ENCODE data around the gene MAP7D1. TPM values are rescaled to one million over a fixed set of nuclear protein-coding genes. Genes with fewer than 3 reads are reported as not detected.

Gene MAP7D1
- polyA plus RNA-seq, 1 of the 3 experiments (the other 2 are of a cell fraction) = 69.9 TPM

DNA sequence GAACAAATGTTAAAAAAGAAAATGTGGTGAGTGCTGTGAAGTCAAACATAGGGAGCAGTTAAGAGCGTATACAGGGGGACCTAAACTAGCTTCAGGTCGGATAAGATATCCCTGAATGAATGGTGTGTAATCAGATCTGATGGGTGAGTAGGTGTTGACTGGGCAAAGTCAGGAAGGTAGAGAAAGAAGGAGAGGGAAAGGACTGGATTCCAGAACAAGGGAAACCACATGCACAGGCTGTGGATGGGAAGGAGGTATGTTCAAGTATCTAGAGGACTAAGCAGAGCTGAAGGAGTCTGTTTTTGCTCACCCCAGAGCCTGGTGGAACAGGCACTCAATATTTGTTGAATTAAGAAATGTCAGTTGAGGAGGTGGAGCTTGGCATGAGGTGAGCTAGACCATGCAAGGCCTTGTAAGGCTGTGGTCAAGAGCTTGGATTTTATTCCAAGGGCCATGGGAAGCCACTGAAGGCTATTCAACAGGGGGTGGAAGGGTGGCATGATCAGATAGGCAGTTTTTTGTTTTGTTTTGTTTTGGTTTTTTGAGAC is 27.4 kb downstream of the MAP7D1 start:
- Histone ChIP-seq H3K79me2 (ENCODE audit: insufficient read depth) (no peaks in the 10 kb centered on the region), H3K9me3 (no peaks in the 10 kb centered on the region), H3K4me2 (no peak overlapping the region), H3K27me3 (ENCODE audit: insufficient read depth) (no peaks in the 10 kb centered on the region), H3K36me3 (replicated peaks in 1 of 2; ENCODE audit: control insufficient read depth in 1 of 2, insufficient read depth in 2 of 2, low read length in 1 of 2) (peaks cover 18 to 26% of the 10 kb centered on the region in 2 experiments), H2AFZ (ENCODE audit: low read depth) (no peak overlapping the region), H4K20me1 (ENCODE audit: insufficient read depth) (no peaks in the 10 kb centered on the region), H3K4me1 (ENCODE audit: control insufficient read depth in 1 of 2, insufficient read depth in 2 of 2, low read depth in 1 of 2, low read length in 1 of 2) (peaks cover 0 to 11% of the 10 kb centered on the region in 2 experiments; a peak in 1 of 4 replicates), H3K4me3 (ENCODE audit: low read depth in 2 of 2, low read length in 1 of 2) (no peak overlapping the region), H3K27ac (ENCODE audit: low read depth in 2 of 2, low read length in 1 of 2) (peak overlapping the region; percentile 13 to 17; a peak in 2 of 4 replicates), H3K9me2 (no peaks in the 10 kb centered on the region), H3F3A (replicated peaks; ENCODE audit: insufficient read depth) (peaks cover 45% of the 10 kb centered on the region), H3K9ac (no peak overlapping the region)
- TF ChIP-seq EZH2phosphoT487 (IDR thresholded peaks at IDR 0.05; ENCODE audit: borderline replicate concordance, low read depth) = no peak
- TF ChIP-seq FOSL2 (IDR thresholded peaks at IDR 0.05; ENCODE audit: borderline replicate concordance, low read depth) = no peak
- no peak for TF ChIP-seq ELF1 (IDR thresholded peaks at IDR 0.05)
- no peak for TF ChIP-seq MAX (IDR thresholded peaks at IDR 0.05; ENCODE audit: low read depth)
- no peak for TF ChIP-seq YY1 (IDR thresholded peaks at IDR 0.05; ENCODE audit: low read depth)
- TF ChIP-seq, protein P1, sequence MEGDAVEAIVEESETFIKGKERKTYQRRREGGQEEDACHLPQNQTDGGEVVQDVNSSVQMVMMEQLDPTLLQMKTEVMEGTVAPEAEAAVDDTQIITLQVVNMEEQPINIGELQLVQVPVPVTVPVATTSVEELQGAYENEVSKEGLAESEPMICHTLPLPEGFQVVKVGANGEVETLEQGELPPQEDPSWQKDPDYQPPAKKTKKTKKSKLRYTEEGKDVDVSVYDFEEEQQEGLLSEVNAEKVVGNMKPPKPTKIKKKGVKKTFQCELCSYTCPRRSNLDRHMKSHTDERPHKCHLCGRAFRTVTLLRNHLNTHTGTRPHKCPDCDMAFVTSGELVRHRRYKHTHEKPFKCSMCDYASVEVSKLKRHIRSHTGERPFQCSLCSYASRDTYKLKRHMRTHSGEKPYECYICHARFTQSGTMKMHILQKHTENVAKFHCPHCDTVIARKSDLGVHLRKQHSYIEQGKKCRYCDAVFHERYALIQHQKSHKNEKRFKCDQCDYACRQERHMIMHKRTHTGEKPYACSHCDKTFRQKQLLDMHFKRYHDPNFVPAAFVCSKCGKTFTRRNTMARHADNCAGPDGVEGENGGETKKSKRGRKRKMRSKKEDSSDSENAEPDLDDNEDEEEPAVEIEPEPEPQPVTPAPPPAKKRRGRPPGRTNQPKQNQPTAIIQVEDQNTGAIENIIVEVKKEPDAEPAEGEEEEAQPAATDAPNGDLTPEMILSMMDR (IDR thresholded peaks at IDR 0.05) = no peak
- TF ChIP-seq SMC3 (IDR thresholded peaks at IDR 0.05; ENCODE audit: low read depth, low read length) = no peak
- TF ChIP-seq RFX5 (IDR thresholded peaks at IDR 0.05; ENCODE audit: low read length) = no peak
- TF ChIP-seq GATA2 (CRISPR knock-in tag; IDR thresholded peaks at IDR 0.05) = no peak
- no peak for TF ChIP-seq RAD21 (IDR thresholded peaks at IDR 0.05; ENCODE audit: low read length)
- no peak for TF ChIP-seq TCF12 (IDR thresholded peaks at IDR 0.05)
- TF ChIP-seq GABPA (IDR thresholded peaks at IDR 0.05; ENCODE audit: low read depth) = no peak
- WGBS (ENCODE audit: low lambda C conversion rate) = 94% methylated on average over 2 of the region's 2 CpGs
- no peak for DNase-seq
- ChIA-PET CTCF (interaction anchor here (0.8 to 3.6 kb wide), 6 partner anchors 21 to 49 kb away, joined by 3 to 19 read pairs (median 5); partner anchors contain the start of gene TRAPPC3), POLR2A (interaction anchor here (0.6 to 1.7 kb wide), 3 partner anchors 10 to 252 kb away, joined by 3 to 5 read pairs (median 5); no protein-coding TSS in a partner anchor)

DNA sequence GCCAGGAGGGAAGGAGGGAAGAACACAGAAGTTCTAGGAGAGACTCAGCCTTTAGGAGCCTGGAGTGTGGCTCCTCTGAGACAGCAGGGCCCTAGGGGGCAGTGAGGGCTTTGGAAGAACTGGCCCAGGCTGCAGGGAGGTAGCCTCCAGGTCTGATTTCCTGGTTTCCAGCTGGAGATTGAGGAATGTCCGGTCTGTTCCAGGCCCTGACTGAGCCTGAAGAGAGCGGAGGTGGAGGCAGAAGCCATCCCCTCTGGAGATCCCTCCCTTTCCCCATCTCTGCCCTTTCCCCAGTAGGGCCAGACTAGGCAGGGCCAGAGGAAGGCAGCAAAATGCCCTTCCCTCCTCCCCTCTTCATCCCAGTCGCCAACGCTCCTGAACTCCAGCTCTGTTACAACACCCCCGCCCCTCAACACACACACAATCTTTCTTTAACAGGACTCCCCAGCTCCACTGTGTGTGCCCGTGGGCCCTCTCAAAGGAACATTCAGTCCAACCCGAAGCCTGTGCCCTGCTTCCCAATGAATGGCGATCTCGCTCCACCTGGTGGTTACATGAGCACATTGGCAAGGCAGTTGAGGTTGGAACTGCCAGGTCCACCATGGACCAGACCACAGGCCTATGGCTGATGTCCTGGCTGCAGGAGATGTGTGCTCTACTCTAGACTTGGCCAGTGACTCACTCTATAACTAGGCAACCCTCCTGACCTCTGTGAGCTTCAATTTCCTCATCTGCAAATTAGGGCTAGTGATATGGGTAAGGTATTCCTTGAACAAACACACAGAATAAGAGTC is 32.0 kb downstream of the MAP7D1 start:
- no peaks in the 10 kb centered on the region for H3K36me3 ChIP-seq (replicated peaks in 1 of 2; ENCODE audit: control insufficient read depth in 1 of 2, insufficient read depth in 2 of 2, low read length in 1 of 2)
- H4K20me1 ChIP-seq (ENCODE audit: insufficient read depth) = no peaks in the 10 kb centered on the region
- peak overlapping the region; percentile 27; the same call in 1 of the 2 replicates for H2AFZ ChIP-seq (ENCODE audit: low read depth)
- ChIA-PET POLR2A (interaction anchor here (0.8 to 1.9 kb wide), 3 partner anchors 31 to 38 kb away, joined by 3 to 13 read pairs (median 3); partner anchors contain the start of genes MAP7D1, THRAP3 and TRAPPC3), CTCF (interaction anchor here (0.6 to 4.3 kb wide), 50 partner anchors 8 to 328 kb away, joined by 3 to 143 read pairs (median 4); partner anchors contain the start of genes MAP7D1, THRAP3 and TRAPPC3)
- no peak overlapping the region; the same call in 1 of the 2 replicates for H3K4me2 ChIP-seq
- WGBS (ENCODE audit: low lambda C conversion rate) = 6% methylated on average over 9 of the region's 9 CpGs
- peak; percentile 86 for DNase-seq
- H3K9me2 ChIP-seq = no peaks in the 10 kb centered on the region
- H3K4me1 ChIP-seq (ENCODE audit: control insufficient read depth in 1 of 2, insufficient read depth in 2 of 2, low read depth in 1 of 2, low read length in 1 of 2) = peaks cover 0 to 8% of the 10 kb centered on the region in 2 experiments; a peak in 1 of 4 replicates
- peak overlapping the region; percentile 35; the same call in 1 of the 2 replicates for H3K9ac ChIP-seq
- H3K4me3 ChIP-seq (ENCODE audit: low read depth in 2 of 2, low read length in 1 of 2) = no peak overlapping the region; a peak in 1 of 4 replicates
- peak overlapping the region; percentile 67 to 71 for H3K27ac ChIP-seq (ENCODE audit: low read depth in 2 of 2, low read length in 1 of 2)
- no peaks in the 10 kb centered on the region for H3K27me3 ChIP-seq (ENCODE audit: insufficient read depth)
- H3F3A ChIP-seq (replicated peaks; ENCODE audit: insufficient read depth) = peaks cover 29% of the 10 kb centered on the region
- no peaks in the 10 kb centered on the region for H3K79me2 ChIP-seq (ENCODE audit: insufficient read depth)
- H3K9me3 ChIP-seq = no peaks in the 10 kb centered on the region
- no peak for TF ChIP-seq JUND (IDR thresholded peaks at IDR 0.05)
- peak; percentile 49; the same call in 1 of the 2 replicates for TF ChIP-seq MAX (IDR thresholded peaks at IDR 0.05; ENCODE audit: low read depth)
- TF ChIP-seq RFX5 (IDR thresholded peaks at IDR 0.05; ENCODE audit: low read length) = no peak
- TF ChIP-seq GATA2 (CRISPR knock-in tag; IDR thresholded peaks at IDR 0.05) = no peak
- no peak for TF ChIP-seq GABPA (IDR thresholded peaks at IDR 0.05; ENCODE audit: low read depth)
- TF ChIP-seq CHD2 (IDR thresholded peaks at IDR 0.05; ENCODE audit: low read length, partially characterized antibody) = no peak
- no peak for TF ChIP-seq TCF12 (IDR thresholded peaks at IDR 0.05)
- TF ChIP-seq FOXJ3 (CRISPR knock-in tag; IDR thresholded peaks at IDR 0.05) = no peak
- TF ChIP-seq, protein P1 (IDR thresholded peaks at IDR 0.05) = peak; percentile 84
- TF ChIP-seq EZH2phosphoT487 (IDR thresholded peaks at IDR 0.05; ENCODE audit: borderline replicate concordance, low read depth) = no peak
- no peak for TF ChIP-seq TEAD4 (IDR thresholded peaks at IDR 0.05; ENCODE audit: borderline replicate concordance, insufficient read depth)
- no peak for TF ChIP-seq MEF2A (IDR thresholded peaks at IDR 0.05; ENCODE audit: borderline replicate concordance, low read depth)
- no peak for TF ChIP-seq TAF1 (IDR thresholded peaks at IDR 0.05; ENCODE audit: borderline replicate concordance, low read depth, low read length)
- TF ChIP-seq NRF1 (IDR thresholded peaks at IDR 0.05; ENCODE audit: low read depth, low read length) = no peak
- no peak for TF ChIP-seq NFIC (IDR thresholded peaks at IDR 0.05; ENCODE audit: borderline replicate concordance)
- no peak for TF ChIP-seq FOXM1 (IDR thresholded peaks at IDR 0.05; ENCODE audit: low read depth)

Measured in SK-N-SH (cell line).